Type B pancreatic cell (in vitro differentiated cells): ENCODE measurements around the gene TP53RK. TPM values are rescaled to one million over a fixed set of nuclear protein-coding genes. Genes with fewer than 3 reads are reported as not detected.

Experiments
- DNase-seq: peaks from one replicate; pipeline ENCODE4 v3.0.0; 2021; ENCODE audit warnings: mixed read lengths; ENCODE audit not compliant: unreplicated experiment; ENCODE audit errors: extremely low spot score
- H3K27ac Mint-ChIP-seq: 2 replicates; pipeline ENCODE4 v1.8.0; 2021; ENCODE audit warnings: mild to moderate bottlenecking, mixed read lengths
- H3K27me3 Mint-ChIP-seq: 2 replicates; pipeline ENCODE4 v1.8.0; 2021; ENCODE audit warnings: mixed read lengths
- H3K36me3 Mint-ChIP-seq: 2 replicates; pipeline ENCODE4 v1.8.0; 2021; ENCODE audit warnings: mixed read lengths
- H3K4me1 Mint-ChIP-seq: one replicate; pipeline ENCODE4 v1.8.0; 2021; ENCODE audit warnings: mixed read lengths; ENCODE audit not compliant: unreplicated experiment
- H3K4me3 Mint-ChIP-seq: 2 replicates; pipeline ENCODE4 v1.8.0; 2021; ENCODE audit warnings: mild to moderate bottlenecking, mixed read lengths
- H3K9me3 Mint-ChIP-seq: 2 replicates; pipeline ENCODE4 v1.8.0; 2021; ENCODE audit warnings: mixed read lengths
- CTCF ChIP-seq: fragments of 200-600 bp; sonication (generic); conservative IDR thresholded peaks from 2 replicates; pipeline ENCODE4 v1.5.0; 2021; ENCODE audit warnings: antibody characterized with exemption, mild to moderate bottlenecking
- total RNA-seq: library from RNA; stranded (reverse); gene quantifications from 2 replicates; pipeline ENCODE4 v1.2.1, GENCODE V29; 2021; ENCODE audit warnings: low replicate concordance

Gene TP53RK
- total RNA-seq, 1 donor from 2014 or later: 13.6 TPM

- H3K36me3 Mint-ChIP-seq: peaks cover 13% of the 10 kb centered on the region
- peaks cover 16% of the 10 kb centered on the region for H3K4me1 Mint-ChIP-seq
- H3K9me3 Mint-ChIP-seq: peaks cover 7% of the 10 kb centered on the region
- H3K27ac Mint-ChIP-seq: no peak overlapping the region
- DNase-seq: no peak
- no peaks in the 10 kb centered on the region for H3K27me3 Mint-ChIP-seq
- no peak overlapping the region for H3K4me3 Mint-ChIP-seq
- no peak for TF ChIP-seq CTCF
Measured at GRCh38 chr20:46717818-46718541, 28.7 kb upstream of the TP53RK start.

- peaks cover 7% of the 10 kb centered on the region for H3K36me3 Mint-ChIP-seq
- no peaks in the 10 kb centered on the region for H3K27me3 Mint-ChIP-seq
- H3K4me3 Mint-ChIP-seq: no peak overlapping the region
- no peak for DNase-seq
- H3K9me3 Mint-ChIP-seq: peaks cover under 1% of the 10 kb centered on the region
- peaks cover 23% of the 10 kb centered on the region for H3K4me1 Mint-ChIP-seq
- peak; percentile 27 for TF ChIP-seq CTCF
- H3K27ac Mint-ChIP-seq: peak overlapping the region; percentile 56
Measured at GRCh38 chr20:46715292-46715756, 26.1 kb upstream of the TP53RK start.

- H3K9me3 Mint-ChIP-seq: no peaks in the 10 kb centered on the region
- H3K36me3 Mint-ChIP-seq: no peaks in the 10 kb centered on the region
- H3K27ac Mint-ChIP-seq: no peak overlapping the region
- H3K4me3 Mint-ChIP-seq: no peak overlapping the region
- H3K27me3 Mint-ChIP-seq: no peaks in the 10 kb centered on the region
- peaks cover 28% of the 10 kb centered on the region for H3K4me1 Mint-ChIP-seq
- no peak for TF ChIP-seq CTCF
- no peak for DNase-seq
Measured at GRCh38 chr20:46713957-46714834, 25.0 kb upstream of the TP53RK start.

- no peak for TF ChIP-seq CTCF
- Mint-ChIP-seq H3K27me3 (peaks cover 4% of the 10 kb centered on the region), H3K36me3 (no peaks in the 10 kb centered on the region), H3K4me1 (peaks cover 37% of the 10 kb centered on the region), H3K27ac (no peak overlapping the region), H3K4me3 (peak overlapping the region; percentile 57), H3K9me3 (no peaks in the 10 kb centered on the region)
- DNase-seq: no peak
Measured at GRCh38 chr20:46712056-46712636, 22.9 kb upstream of the TP53RK start.

- H3K27ac Mint-ChIP-seq: peak overlapping the region; percentile 88
- H3K36me3 Mint-ChIP-seq: no peaks in the 10 kb centered on the region
- no peak for DNase-seq
- no peak for TF ChIP-seq CTCF
- H3K27me3 Mint-ChIP-seq: peaks cover 4% of the 10 kb centered on the region
- H3K9me3 Mint-ChIP-seq: no peaks in the 10 kb centered on the region
- peak overlapping the region; percentile 93 for H3K4me3 Mint-ChIP-seq
- peaks cover 36% of the 10 kb centered on the region for H3K4me1 Mint-ChIP-seq
Measured at GRCh38 chr20:46710153-46710913, 21.1 kb upstream of the TP53RK start.
